ENCODE measurements around the gene COBLL1.

- TF ChIP-seq CTCF (IDR thresholded peaks at IDR 0.05; ENCODE audit: low read depth, low read length) (no peak), EZH2phosphoT487 (IDR thresholded peaks at IDR 0.05; ENCODE audit: low read depth) (no peak)
Measured at GRCh38 chr2:164662066-164662465, 179.6 kb downstream of the COBLL1 start.
